DND-41 (cell line): Measurements from ENCODE around the gene BCAP31.
"Not testable (repeated sequence)": the region's sequence is repeated elsewhere in the genome, so short reads cannot be mapped to it uniquely, and the experiment has no call there.

Experiments used
- ATAC-seq: fragments of 200-7000 bp; cut with Tn5 transposase; 3 replicates; pipeline ENCODE4 v1.9.1; 2021; ENCODE audit warnings: low read depth; ENCODE audit not compliant: insufficient read depth
- DNase-seq: peaks from one replicate; pipeline ENCODE4 v3.0.0-alpha.2; 2020
- H2AFZ ChIP-seq: 2 replicates; pipeline ENCODE4 v1.6.0; 2012; ENCODE audit warnings: low read depth, low read length
- H3K27ac ChIP-seq: 2 replicates; pipeline ENCODE4 v1.5.1; 2012; ENCODE audit warnings: low read length, inconsistent platforms
- H3K27me3 ChIP-seq: fragments of 200-600 bp; sonication (generic); 2 replicates; pipeline ENCODE4 v1.6.0; 2012; ENCODE audit warnings: low read length, mild to moderate bottlenecking, inconsistent platforms; ENCODE audit not compliant: insufficient read depth, poor library complexity
- H3K36me3 ChIP-seq: 2 replicates; pipeline ENCODE4 v1.5.1; 2012; ENCODE audit warnings: low read length, inconsistent platforms; ENCODE audit not compliant: insufficient read depth
- H3K4me1 ChIP-seq: 2 replicates; pipeline ENCODE4 v1.5.1; 2012; ENCODE audit warnings: mild to moderate bottlenecking, low read length; ENCODE audit not compliant: insufficient read depth
- H3K4me2 ChIP-seq: 2 replicates; pipeline ENCODE4 v1.6.0; 2012; ENCODE audit warnings: mild to moderate bottlenecking, moderate library complexity, low read length, inconsistent platforms; ENCODE audit not compliant: insufficient read depth
- H3K4me3 ChIP-seq, 2 experiments: fragments of 200-600 bp in 1 of 2; shearing (Covaris generic) in 1 of 2; 2 replicates each; pipeline ENCODE4 v1.5.1; 2012 to 2016; ENCODE audit warnings: inconsistent platforms in 2 of 2, low read length in 2 of 2, mild to moderate bottlenecking in 2 of 2, low read depth in 1 of 2, moderate library complexity in 1 of 2
- H3K79me2 ChIP-seq: 2 replicates; pipeline ENCODE4 v1.6.0; 2012; ENCODE audit warnings: low read length, inconsistent platforms; ENCODE audit not compliant: insufficient read depth
- H3K9ac ChIP-seq: 2 replicates; pipeline ENCODE4 v1.6.0; 2012; ENCODE audit warnings: low read depth, mild to moderate bottlenecking, inconsistent platforms, low read length, moderate library complexity
- H3K9me3 ChIP-seq: 2 replicates; pipeline ENCODE4 v1.5.1; 2012; ENCODE audit warnings: low read length, moderate library complexity, mild to moderate bottlenecking, inconsistent platforms; ENCODE audit not compliant: insufficient read depth, severe bottlenecking
- H4K20me1 ChIP-seq: 2 replicates; pipeline ENCODE4 v1.6.0; 2012; ENCODE audit warnings: low read length; ENCODE audit not compliant: insufficient read depth
- CTCF ChIP-seq: IDR thresholded peaks from 2 replicates; pipeline ENCODE4 v1.5.1; 2012; ENCODE audit warnings: borderline replicate concordance, low read length, moderate library complexity, mild to moderate bottlenecking; ENCODE audit not compliant: poor library complexity, severe bottlenecking; ENCODE audit errors: extremely low read depth
- EZH2 ChIP-seq: IDR thresholded peaks from 3 replicates; pipeline ENCODE4 v1.6.1; 2012; ENCODE audit warnings: borderline replicate concordance, low read depth, mild to moderate bottlenecking, moderate library complexity, low read length, inconsistent platforms; ENCODE audit not compliant: severe bottlenecking

The BCAP31 gene

GRCh38 chrX:153692611-153693156 lies 31.5 kb downstream of the BCAP31 start:
- Histone ChIP-seq H3K9ac (no peak overlapping the region), H3K9me3 (no peaks in the 10 kb centered on the region), H2AFZ (no peak overlapping the region), H4K20me1 (no peaks in the 10 kb centered on the region), H3K4me3 (no peak overlapping the region), H3K4me1 (no peaks in the 10 kb centered on the region), H3K27me3 (no peaks in the 10 kb centered on the region), H3K36me3 (peaks cover 7% of the 10 kb centered on the region; the same call in 1 of the 2 replicates), H3K79me2 (no peaks in the 10 kb centered on the region), H3K4me2 (no peak overlapping the region), H3K27ac (no peak overlapping the region)
- DNase-seq, result no peak
- no peak; the same call in 2 of the 3 replicates for ATAC-seq
- no peak for TF ChIP-seq CTCF
- no peak for TF ChIP-seq EZH2

GRCh38 chrX:153692003-153692402 lies 32.2 kb downstream of the BCAP31 start:
- DNase-seq, result no peak
- Histone ChIP-seq H3K4me1 (peaks cover 6% of the 10 kb centered on the region), H3K9ac (no peak overlapping the region), H3K27me3 (no peaks in the 10 kb centered on the region), H3K9me3 (no peaks in the 10 kb centered on the region), H3K36me3 (peaks cover 1% of the 10 kb centered on the region; the same call in 1 of the 2 replicates), H3K4me2 (no peak overlapping the region), H3K79me2 (no peaks in the 10 kb centered on the region), H4K20me1 (no peaks in the 10 kb centered on the region), H3K4me3 (no peak overlapping the region), H3K27ac (no peak overlapping the region), H2AFZ (no peak overlapping the region)
- TF ChIP-seq EZH2 (no peak), CTCF (no peak)
- no peak for ATAC-seq

- not testable (repeated sequence) for H2AFZ ChIP-seq, H3K27me3 ChIP-seq, H3K4me3 ChIP-seq, H3K27ac ChIP-seq, H3K79me2 ChIP-seq, H4K20me1 ChIP-seq, H3K4me1 ChIP-seq, DNase-seq, H3K4me2 ChIP-seq, H3K9ac ChIP-seq, ATAC-seq, H3K9me3 ChIP-seq, H3K36me3 ChIP-seq
These were observed 33.0 kb downstream of the BCAP31 start for GRCh38 chrX:153691032-153691827.

GRCh38 chrX:153690466-153690865 lies 33.7 kb downstream of the BCAP31 start:
- TF ChIP-seq EZH2 (no peak), CTCF (no peak)
- no peak overlapping the region for H2AFZ ChIP-seq
- H3K27ac ChIP-seq, result no peak overlapping the region
- no peaks in the 10 kb centered on the region for H3K36me3 ChIP-seq
- H3K9ac ChIP-seq, result no peak overlapping the region
- H3K9me3 ChIP-seq, result no peaks in the 10 kb centered on the region
- H3K4me3 ChIP-seq, result no peak overlapping the region
- H3K27me3 ChIP-seq, result no peaks in the 10 kb centered on the region
- no peaks in the 10 kb centered on the region for H4K20me1 ChIP-seq
- H3K4me2 ChIP-seq, result no peak overlapping the region
- peaks cover 6% of the 10 kb centered on the region for H3K4me1 ChIP-seq
- DNase-seq, result no peak
- H3K79me2 ChIP-seq, result no peaks in the 10 kb centered on the region
- ATAC-seq, result no peak
